ENCODE measurements around the gene PPP1R16B. TPM values are rescaled to one million over a fixed set of nuclear protein-coding genes. Genes with fewer than 3 reads are reported as not detected.

The PPP1R16B gene
- total RNA-seq, 1 donor from 2014 or later = 0.15 TPM

DNA sequence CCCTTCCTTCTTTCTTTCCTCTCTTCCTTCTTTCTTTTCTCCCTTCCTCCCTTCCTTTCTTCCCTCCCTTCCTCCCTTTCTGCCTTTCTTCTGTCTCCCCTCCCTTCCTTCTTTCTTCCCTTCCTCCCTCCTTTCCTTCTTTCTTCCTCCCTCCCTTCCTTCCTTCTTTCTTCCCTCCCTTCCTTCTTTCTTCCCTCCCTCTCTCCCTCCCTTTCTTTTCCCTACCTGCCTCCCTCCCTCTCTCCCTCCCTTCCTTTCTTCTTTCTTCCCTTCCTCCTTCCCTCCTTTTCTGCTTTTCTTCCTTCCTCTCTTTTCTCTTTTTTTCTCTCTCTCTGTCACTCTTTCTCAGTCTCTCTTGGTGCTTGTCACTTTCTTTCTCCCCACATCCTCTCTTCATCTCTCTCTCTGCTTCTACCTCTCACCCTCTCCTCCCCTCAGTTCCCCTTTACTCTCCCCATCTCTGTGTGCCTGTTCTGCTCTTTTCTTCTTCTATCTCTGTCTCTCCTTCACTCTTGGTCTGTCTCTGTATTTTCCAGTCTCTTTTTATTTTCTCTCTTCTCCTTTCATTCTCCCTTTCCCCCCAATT lies 90.6 kb downstream of the PPP1R16B start:
- no peak for DNase-seq (ENCODE audit: low read depth)

DNA sequence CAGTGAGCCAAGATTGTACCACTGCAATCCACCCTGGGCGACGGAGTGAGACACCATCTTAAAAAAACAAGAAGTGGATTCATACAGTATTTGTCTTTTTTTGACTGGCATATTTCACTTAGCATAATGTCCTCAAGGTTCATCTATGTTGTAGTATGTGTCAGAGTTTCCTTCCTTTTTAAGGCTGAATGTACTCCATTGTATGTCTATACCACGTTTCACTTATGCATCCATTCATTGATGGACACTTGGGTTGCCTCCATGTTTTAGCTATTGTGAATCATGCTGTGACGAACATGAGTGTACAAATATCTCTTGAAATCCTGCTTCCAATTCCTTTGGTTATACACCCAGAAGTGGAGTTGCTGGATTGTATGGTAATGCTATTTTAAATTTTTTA lies 91.8 kb downstream of the PPP1R16B start:
- no peak for DNase-seq (ENCODE audit: low read depth)

- no peak for DNase-seq (ENCODE audit: low read depth)
These were observed 95.1 kb downstream of the PPP1R16B start for GRCh38 chr20:38900606-38901005.

- no peak for DNase-seq (ENCODE audit: low read depth)
These were observed 97.1 kb downstream of the PPP1R16B start for GRCh38 chr20:38902601-38903000.

GRCh38 chr20:38903335-38903734 lies 97.8 kb downstream of the PPP1R16B start:
- DNase-seq (ENCODE audit: low read depth) = no peak

- DNase-seq (ENCODE audit: low read depth) = no peak
These were observed 99.9 kb downstream of the PPP1R16B start for GRCh38 chr20:38905375-38905774.

DNA sequence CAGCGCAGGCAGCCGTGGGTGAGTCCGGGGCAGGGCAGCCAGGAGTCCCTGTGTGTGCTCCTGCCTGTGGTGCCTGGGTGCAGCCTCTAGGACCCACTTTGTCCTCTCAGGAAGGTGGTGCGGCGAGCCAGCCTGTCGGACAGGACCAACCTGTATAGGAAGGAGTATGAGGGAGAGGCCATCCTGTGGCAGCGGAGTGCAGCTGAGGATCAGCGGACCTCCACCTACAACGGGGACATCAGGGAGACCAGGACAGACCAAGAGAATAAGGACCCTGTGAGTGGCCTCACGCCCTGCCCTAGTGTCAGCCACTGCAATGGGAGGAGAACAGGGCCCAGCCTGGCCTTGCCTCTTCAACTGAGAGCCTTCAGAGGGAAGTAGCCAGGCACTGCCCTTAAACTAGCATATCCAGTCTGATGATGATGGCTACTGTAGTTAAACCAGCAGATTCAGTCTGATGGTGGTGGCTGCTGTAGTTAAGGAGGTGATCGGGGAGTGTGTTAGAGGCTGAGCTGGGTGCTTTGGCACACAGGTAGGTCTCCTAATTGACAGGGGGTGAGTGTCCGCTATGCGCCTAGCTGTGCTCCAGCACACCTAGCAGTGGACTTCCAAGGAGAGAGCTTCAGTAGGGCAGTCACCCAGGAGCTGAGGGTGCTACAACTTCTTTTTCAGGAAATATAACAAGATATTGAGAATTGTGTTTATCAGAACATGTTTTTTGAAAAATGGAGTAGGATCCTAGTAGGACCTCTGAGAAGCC lies 102.6 kb downstream of the PPP1R16B start:
- no peak for DNase-seq (ENCODE audit: low read depth)

DNA sequence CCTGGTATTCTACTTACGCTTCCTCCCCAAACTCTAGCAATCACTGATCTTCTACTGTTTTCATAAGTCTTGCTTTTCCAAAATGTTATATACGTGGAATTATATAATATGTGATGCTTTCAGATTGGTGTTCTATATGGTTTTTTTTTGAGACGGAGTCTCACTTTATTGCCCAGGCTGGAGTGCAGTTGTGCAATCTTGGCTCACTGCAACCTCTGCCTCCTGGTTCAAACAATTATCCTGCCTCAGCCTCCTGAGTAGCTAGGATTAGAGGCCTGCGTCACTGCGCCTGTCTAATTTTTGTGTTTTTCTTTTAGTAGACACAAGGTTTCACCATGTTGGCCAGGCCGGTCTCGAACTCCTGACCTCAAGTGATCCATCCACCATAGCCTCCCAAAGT lies 109.9 kb downstream of the PPP1R16B start:
- DNase-seq (ENCODE audit: low read depth) = no peak

- no peak for DNase-seq (ENCODE audit: low read depth)
These were observed 112.2 kb downstream of the PPP1R16B start for GRCh38 chr20:38917657-38918056.

DNA sequence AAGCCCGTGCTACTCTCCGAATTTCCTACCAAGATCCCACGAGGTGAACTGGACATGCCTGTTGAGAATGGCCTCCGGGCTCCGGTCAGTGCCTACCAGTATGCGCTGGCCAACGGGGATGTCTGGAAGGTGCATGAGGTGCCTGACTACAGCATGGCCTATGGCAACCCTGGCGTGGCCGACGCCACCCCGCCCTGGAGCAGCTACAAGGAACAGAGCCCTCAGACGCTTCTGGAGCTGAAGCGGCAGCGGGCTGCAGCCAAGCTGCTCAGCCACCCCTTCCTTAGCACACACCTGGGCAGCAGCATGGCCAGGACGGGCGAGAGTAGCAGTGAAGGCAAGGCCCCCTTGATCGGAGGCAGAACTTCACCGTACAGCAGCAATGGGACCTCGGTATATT lies 112.7 kb downstream of the PPP1R16B start:
- no peak for DNase-seq (ENCODE audit: low read depth)

DNA sequence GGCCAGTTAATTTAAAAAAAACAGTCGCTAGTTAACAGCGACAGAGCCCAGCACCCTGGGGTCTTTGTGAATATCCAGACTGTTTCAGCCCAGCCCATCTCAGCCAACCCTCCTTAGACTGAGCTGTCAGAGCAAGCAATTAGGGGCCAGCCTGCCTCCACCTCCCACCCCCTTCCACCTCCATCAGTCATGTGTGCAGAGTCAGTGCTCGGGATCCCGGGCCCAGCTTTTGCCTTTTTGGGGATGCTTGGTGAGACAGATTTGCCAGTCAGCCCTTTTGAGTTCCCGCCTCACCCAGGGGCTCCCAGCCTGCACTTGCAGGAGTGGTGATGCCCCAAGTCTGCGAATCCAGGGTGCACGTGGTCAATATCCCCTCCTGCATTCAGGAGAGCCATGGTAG lies 114.2 kb downstream of the PPP1R16B start:
- DNase-seq (ENCODE audit: low read depth) = no peak

- no peak for DNase-seq (ENCODE audit: low read depth)
These were observed 114.9 kb downstream of the PPP1R16B start for GRCh38 chr20:38920411-38920810.

- DNase-seq (ENCODE audit: low read depth) = no peak
These were observed 115.4 kb downstream of the PPP1R16B start for GRCh38 chr20:38920851-38921250.

GRCh38 chr20:38924718-38925117 lies 119.2 kb downstream of the PPP1R16B start:
- DNase-seq (ENCODE audit: low read depth) = no peak

GRCh38 chr20:38926142-38926933 lies 120.8 kb downstream of the PPP1R16B start, which contains the start of gene FAM83D:
TSS of gene FAM83D (plus strand) at chr20:38926417. CDS start at chr20:38926443, 26 bp downstream.
- DNase-seq (ENCODE audit: low read depth) = peak; percentile 93

- no peak for DNase-seq (ENCODE audit: low read depth)
These were observed 121.6 kb downstream of the PPP1R16B start for GRCh38 chr20:38926934-38927616.

DNA sequence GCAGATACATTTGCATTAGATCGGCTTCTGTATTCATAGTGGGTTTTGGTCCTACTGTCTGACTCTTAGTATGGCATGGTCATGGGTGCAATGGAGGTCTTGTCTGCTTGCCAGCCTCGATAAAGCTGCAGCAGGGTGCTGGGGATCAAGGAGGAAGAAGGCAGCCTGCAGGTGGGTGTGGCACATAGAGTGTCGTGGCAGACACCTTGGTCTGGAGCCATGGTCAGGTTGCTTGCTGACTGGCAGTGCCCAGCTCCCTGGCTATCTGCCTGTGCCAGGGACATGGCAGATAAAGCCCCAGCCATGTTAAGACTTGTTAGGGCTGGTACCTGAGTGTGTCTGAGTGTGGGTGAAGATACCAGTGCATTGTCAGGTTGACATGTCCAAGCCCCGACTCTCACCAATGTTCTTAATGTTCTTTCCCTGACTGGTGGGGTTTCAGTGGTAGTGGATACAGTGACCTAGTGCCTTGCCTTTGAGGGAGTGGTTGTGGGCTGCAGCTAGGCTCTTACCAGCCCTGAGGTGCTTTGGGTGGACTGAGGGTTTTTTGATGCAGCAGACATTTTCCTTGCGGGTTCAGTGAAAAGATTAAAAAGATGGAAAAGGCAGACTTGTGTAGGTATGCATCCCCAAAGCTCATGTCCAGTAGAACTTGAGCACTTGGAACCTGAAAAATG lies 122.5 kb downstream of the PPP1R16B start:
- DNase-seq (ENCODE audit: low read depth) = no peak

GRCh38 chr20:38930242-38930569 lies 124.7 kb downstream of the PPP1R16B start:
- DNase-seq (ENCODE audit: low read depth) = no peak

- DNase-seq (ENCODE audit: low read depth) = no peak
These were observed 126.5 kb downstream of the PPP1R16B start for GRCh38 chr20:38931984-38932383.

GRCh38 chr20:38932457-38933120 lies 127.1 kb downstream of the PPP1R16B start:
- DNase-seq (ENCODE audit: low read depth) = no peak

GRCh38 chr20:38934530-38934929 lies 129.0 kb downstream of the PPP1R16B start:
- no peak for DNase-seq (ENCODE audit: low read depth)
